Naive thymus-derived CD8-positive, alpha-beta T cell (primary cell): Measurements from ENCODE around the gene USP24. TPM values are rescaled to one million over a fixed set of nuclear protein-coding genes. Genes with fewer than 3 reads are reported as not detected.
"Not testable (repeated sequence)": the region's sequence is repeated elsewhere in the genome, so short reads cannot be mapped to it uniquely, and the experiment has no call there.

Experiments used
- ATAC-seq, 2 donors: fragments of 150-1000 bp; cut with Tn5 transposase in 1 of 2; sonication (Bioruptor Pico), chemical (Tn5 transposase) in 1 of 2; 1 replicate in 1 of 2; 2 replicates in 1 of 2; pipeline ENCODE4 v1.10.0; 2021; ENCODE audit warnings: mild to moderate bottlenecking in 2 of 2, moderate library complexity in 2 of 2
- POLR2A ChIA-PET: fragments of 350-600 bp; sonication (Branson Sonifier 250); formaldehyde crosslinking; loops from one replicate; lab custom pipeline; 2021; ENCODE audit warnings: antibody characterized with exemption; lab: Charles Lee
- DNase-seq, 10 donors: peaks; one replicate each; pipeline versions ENCODE4 v3.0.0 to v3.0.0-alpha.2; 2020 to 2022
- H3K27ac Mint-ChIP-seq, 10 donors: one replicate each; pipeline ENCODE4 v1.8.0; 2020 to 2022; ENCODE audit warnings: mild to moderate bottlenecking in 10 of 10, mixed read lengths in 10 of 10, moderate library complexity in 4 of 10, inconsistent platforms in 1 of 10
- H3K27me3 Mint-ChIP-seq, 5 donors: one replicate each; pipeline ENCODE4 v1.8.0; 2021 to 2022; ENCODE audit warnings: mixed read lengths in 5 of 5
- H3K36me3 Mint-ChIP-seq, 3 donors: one replicate each; pipeline ENCODE4 v1.8.0; 2020 to 2022; ENCODE audit warnings: mixed read lengths in 3 of 3, mild to moderate bottlenecking in 2 of 3, inconsistent platforms in 1 of 3
- H3K4me1 Mint-ChIP-seq, 4 donors: one replicate each; pipeline ENCODE4 v1.8.0; 2021 to 2022; ENCODE audit warnings: mixed read lengths in 4 of 4
- H3K4me3 Mint-ChIP-seq, 10 donors: one replicate each; pipeline ENCODE4 v1.8.0; 2020 to 2022; ENCODE audit warnings: mild to moderate bottlenecking in 10 of 10, mixed read lengths in 10 of 10, moderate library complexity in 6 of 10, inconsistent platforms in 1 of 10
- H3K9me3 Mint-ChIP-seq, 9 donors: one replicate each; pipeline ENCODE4 v1.8.0; 2020 to 2022; ENCODE audit warnings: mixed read lengths in 9 of 9, mild to moderate bottlenecking in 3 of 9, inconsistent platforms in 1 of 9, moderate library complexity in 1 of 9
- polyA plus RNA-seq, 3 donors: library from polyadenylated mRNA; unstranded; fragments of 300-500 nt; fragmentation: Illumina TruSeq; gene quantifications; one replicate each; pipeline ENCODE4 v1.2.3, GENCODE V29; 2021
- total RNA-seq, 8 experiments: library from RNA in 2 of 8; stranded (reverse) in 2 of 8; gene quantifications; one replicate each; pipeline ENCODE4 v1.2.3 and lab custom pipeline; 2021 to 2026

The USP24 gene
- total and polyA plus RNA-seq, 5 experiments from 2014 or later = 5.5 to 81.1 (median 8.4) TPM

GRCh38 chr1:55041613-55042012 is 173.6 kb downstream of the USP24 start:
- ATAC-seq (no peak), DNase-seq (no peak)
- Mint-ChIP-seq H3K4me3 (no peak overlapping the region), H3K9me3 (no peaks in the 10 kb centered on the region), H3K4me1 (peaks cover 0 to 6% (median 0%) of the 10 kb centered on the region in 4 donors), H3K27me3 (peaks cover 15 to 62% (median 39%) of the 10 kb centered on the region in 5 donors), H3K27ac (no peak overlapping the region), H3K36me3 (peaks cover 0 to 1% (median 0%) of the 10 kb centered on the region in 3 donors)
- POLR2A ChIA-PET = no interaction called here

GRCh38 chr1:55040933-55041494 is 174.2 kb downstream of the USP24 start:
- no peak for ATAC-seq
- no peak overlapping the region for H3K4me3 Mint-ChIP-seq
- H3K36me3 Mint-ChIP-seq = peaks cover 0 to 1% (median 0%) of the 10 kb centered on the region in 3 donors
- POLR2A ChIA-PET = no interaction called here
- peaks cover 20 to 66% (median 44%) of the 10 kb centered on the region in 5 donors for H3K27me3 Mint-ChIP-seq
- no peak overlapping the region for H3K27ac Mint-ChIP-seq
- peaks cover 0 to 6% (median 0%) of the 10 kb centered on the region in 4 donors for H3K4me1 Mint-ChIP-seq
- no peaks in the 10 kb centered on the region for H3K9me3 Mint-ChIP-seq
- DNase-seq = no peak

DNA sequence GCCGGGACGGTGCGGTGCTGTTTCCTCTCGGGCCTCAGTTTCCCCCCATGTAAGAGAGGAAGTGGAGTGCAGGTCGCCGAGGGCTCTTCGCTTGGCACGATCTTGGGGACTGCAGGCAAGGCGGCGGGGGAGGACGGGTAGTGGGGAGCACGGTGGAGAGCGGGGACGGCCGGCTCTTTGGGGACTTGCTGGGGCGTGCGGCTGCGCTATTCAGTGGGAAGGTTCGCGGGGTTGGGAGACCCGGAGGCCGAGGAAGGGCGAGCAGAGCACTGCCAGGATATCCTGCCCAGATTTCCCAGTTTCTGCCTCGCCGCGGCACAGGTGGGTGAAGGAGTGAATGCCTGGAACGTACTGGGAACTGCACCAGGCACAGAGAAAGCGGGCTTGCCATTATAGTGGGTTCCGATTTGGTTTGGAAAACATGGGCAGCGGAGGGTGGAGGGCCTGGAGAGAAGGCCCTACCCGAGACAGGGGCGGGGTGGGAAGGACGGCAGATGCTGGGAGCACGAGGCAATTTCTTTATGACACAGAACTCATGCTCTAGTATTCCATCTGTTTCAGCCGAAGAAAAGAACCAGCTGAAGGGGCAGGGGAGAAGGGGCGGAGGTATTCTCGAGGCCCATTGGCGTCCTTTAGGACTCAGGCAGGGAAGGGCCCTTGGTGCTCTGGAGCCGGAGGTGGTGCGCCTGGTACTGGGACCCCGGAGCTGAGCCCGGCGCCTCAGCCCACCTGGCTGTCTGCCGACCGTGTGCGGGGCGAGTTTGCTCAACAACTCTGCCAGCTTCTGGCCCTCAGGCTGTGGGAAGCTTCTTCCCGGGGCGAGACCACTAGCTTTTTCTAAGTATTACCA is 174.9 kb downstream of the USP24 start:
- H3K27ac Mint-ChIP-seq = no peak overlapping the region

GRCh38 chr1:55039342-55040082 is 175.7 kb downstream of the USP24 start, which contains the start of gene PCSK9:
TSS of gene PCSK9 (plus strand) at chr1:55039548. CDS start at chr1:55039838, 290 bp downstream.
- H3K27ac Mint-ChIP-seq = no peak within 1 kb of the TSS
- peaks cover 23 to 81% (median 53%) of the 10 kb centered on the region in 5 donors for H3K27me3 Mint-ChIP-seq
- ATAC-seq (no peak), DNase-seq (no peak)
- POLR2A ChIA-PET = no interaction called here
- H3K9me3 Mint-ChIP-seq = no peaks in the 10 kb centered on the region
- H3K4me3 Mint-ChIP-seq = no peak within 1 kb of the TSS
- peaks cover 0 to 1% (median 0%) of the 10 kb centered on the region in 3 donors for H3K36me3 Mint-ChIP-seq
- H3K4me1 Mint-ChIP-seq = peaks cover 0 to 6% (median 0%) of the 10 kb centered on the region in 4 donors

More for the DNA sequence above, 174.9 kb downstream of the USP24 start:
- peaks cover 0 to 1% (median 0%) of the 10 kb centered on the region in 3 donors for H3K36me3 Mint-ChIP-seq
- no peak overlapping the region for H3K4me3 Mint-ChIP-seq
- H3K27me3 Mint-ChIP-seq = peaks cover 23 to 73% (median 51%) of the 10 kb centered on the region in 5 donors
- H3K4me1 Mint-ChIP-seq = peaks cover 0 to 6% (median 0%) of the 10 kb centered on the region in 4 donors
- POLR2A ChIA-PET = no interaction called here
- H3K9me3 Mint-ChIP-seq = no peaks in the 10 kb centered on the region
- DNase-seq = no peak
- ATAC-seq = no peak

DNA sequence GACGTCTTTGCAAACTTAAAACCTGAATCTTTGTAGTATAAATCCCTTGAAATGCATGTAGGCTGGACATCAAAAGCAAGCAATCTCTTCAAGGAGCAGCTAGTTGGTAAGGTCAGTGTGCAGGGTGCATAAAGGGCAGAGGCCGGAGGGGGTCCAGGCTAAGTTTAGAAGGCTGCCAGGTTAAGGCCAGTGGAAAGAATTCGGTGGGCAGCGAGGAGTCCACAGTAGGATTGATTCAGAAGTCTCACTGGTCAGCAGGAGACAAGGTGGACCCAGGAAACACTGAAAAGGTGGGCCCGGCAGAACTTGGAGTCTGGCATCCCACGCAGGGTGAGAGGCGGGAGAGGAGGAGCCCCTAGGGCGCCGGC is 176.2 kb downstream of the USP24 start:
- POLR2A ChIA-PET = no interaction called here
- H3K27me3 Mint-ChIP-seq = peaks cover 23 to 85% (median 53%) of the 10 kb centered on the region in 5 donors
- ATAC-seq (no peak), DNase-seq (no peak)
- no peak overlapping the region for H3K4me3 Mint-ChIP-seq
- peaks cover 0 to 6% (median 0%) of the 10 kb centered on the region in 4 donors for H3K4me1 Mint-ChIP-seq
- H3K36me3 Mint-ChIP-seq = peaks cover 0 to 1% (median 0%) of the 10 kb centered on the region in 3 donors
- H3K9me3 Mint-ChIP-seq = no peaks in the 10 kb centered on the region
- no peak overlapping the region for H3K27ac Mint-ChIP-seq

GRCh38 chr1:55038552-55038838 is 176.7 kb downstream of the USP24 start:
- peaks cover 24 to 89% (median 55%) of the 10 kb centered on the region in 5 donors for H3K27me3 Mint-ChIP-seq
- POLR2A ChIA-PET = no interaction called here
- peaks cover 0 to 1% (median 0%) of the 10 kb centered on the region in 3 donors for H3K36me3 Mint-ChIP-seq
- H3K27ac Mint-ChIP-seq = no peak overlapping the region
- H3K4me3 Mint-ChIP-seq = no peak overlapping the region
- peaks cover 0 to 6% (median 0%) of the 10 kb centered on the region in 4 donors for H3K4me1 Mint-ChIP-seq
- ATAC-seq (no peak), DNase-seq (no peak)
- no peaks in the 10 kb centered on the region for H3K9me3 Mint-ChIP-seq

GRCh38 chr1:55037733-55038551 is 177.2 kb downstream of the USP24 start:
- Mint-ChIP-seq H3K9me3 (no peaks in the 10 kb centered on the region), H3K4me1 (peaks cover 0 to 6% (median 0%) of the 10 kb centered on the region in 4 donors), H3K27me3 (peaks cover 27 to 94% (median 58%) of the 10 kb centered on the region in 5 donors), H3K27ac (no peak overlapping the region), H3K4me3 (no peak overlapping the region), H3K36me3 (peaks cover 0 to 1% (median 0%) of the 10 kb centered on the region in 3 donors)
- DNase-seq (no peak), ATAC-seq (no peak)
- POLR2A ChIA-PET = no interaction called here

- POLR2A ChIA-PET = no interaction called here
- ATAC-seq = no peak
- H3K4me3 Mint-ChIP-seq = no peak overlapping the region
- H3K27me3 Mint-ChIP-seq = peaks cover 28 to 92% (median 55%) of the 10 kb centered on the region in 5 donors
- DNase-seq = no peak
- no peak overlapping the region for H3K27ac Mint-ChIP-seq
- H3K4me1 Mint-ChIP-seq = peaks cover 0 to 6% (median 0%) of the 10 kb centered on the region in 4 donors
- no peaks in the 10 kb centered on the region for H3K36me3 Mint-ChIP-seq
- H3K9me3 Mint-ChIP-seq = no peaks in the 10 kb centered on the region
Observed at GRCh38 chr1:55035904-55036303, 179.3 kb downstream of the USP24 start.

DNA sequence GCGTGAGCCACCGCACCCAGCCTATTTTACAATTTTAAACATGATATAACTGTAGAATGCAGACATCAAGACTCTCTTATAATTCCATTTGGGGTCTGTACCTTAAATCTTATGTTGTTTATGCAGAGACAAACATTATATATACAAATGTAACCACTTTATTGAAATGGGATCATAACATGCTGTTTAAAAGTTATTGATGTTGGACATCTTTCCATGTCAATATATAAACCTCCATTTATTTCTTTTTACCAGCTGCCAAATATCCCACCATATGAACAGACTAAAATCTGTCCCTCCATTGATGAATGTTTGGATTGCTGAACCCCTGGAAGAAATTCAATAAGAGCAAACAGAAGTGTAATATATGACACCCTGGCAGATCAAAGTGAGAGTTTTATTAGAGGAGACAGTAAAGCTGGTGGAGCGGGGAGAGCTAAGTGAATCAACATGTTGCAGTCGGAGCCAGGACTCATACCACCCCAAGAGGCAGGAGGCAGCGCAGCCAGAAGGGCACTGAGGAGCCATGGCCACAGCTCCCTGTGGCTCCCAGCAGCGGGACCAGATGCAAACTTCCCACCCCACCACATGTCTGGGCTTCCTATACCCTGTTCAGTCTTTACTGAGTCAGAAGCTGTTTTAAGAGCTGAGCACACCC is 180.6 kb downstream of the USP24 start:
- no peak for DNase-seq
- Mint-ChIP-seq H3K4me3 (no peak overlapping the region), H3K4me1 (peaks cover 0 to 2% (median 0%) of the 10 kb centered on the region in 4 donors), H3K27me3 (peaks cover 24 to 91% (median 50%) of the 10 kb centered on the region in 5 donors), H3K27ac (no peak overlapping the region), H3K9me3 (no peaks in the 10 kb centered on the region), H3K36me3 (no peaks in the 10 kb centered on the region)
- no peak for ATAC-seq
- POLR2A ChIA-PET = no interaction called here

DNA sequence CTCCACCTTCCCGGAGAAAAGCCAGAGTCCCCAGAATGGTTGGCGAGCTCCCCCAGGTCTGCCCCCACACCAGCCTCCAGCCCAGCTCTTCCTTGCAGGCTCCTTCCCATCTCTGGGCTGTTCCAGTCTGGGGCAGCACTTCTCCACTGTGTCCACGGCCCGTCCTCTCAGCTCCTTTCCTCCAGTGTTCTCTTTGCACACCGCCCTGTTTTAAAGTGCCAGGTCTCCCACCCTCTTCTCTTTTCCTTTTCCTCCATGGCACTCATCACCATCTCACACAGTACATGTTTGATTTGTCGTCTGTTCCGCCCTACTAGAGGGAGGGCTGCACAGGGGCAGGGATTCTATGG is 181.9 kb downstream of the USP24 start:
- peak overlapping the region in 1 of 10 donors; percentile 27 for H3K27ac Mint-ChIP-seq
- H3K36me3 Mint-ChIP-seq = no peaks in the 10 kb centered on the region
- peaks cover 18 to 77% (median 40%) of the 10 kb centered on the region in 5 donors for H3K27me3 Mint-ChIP-seq
- no peaks in the 10 kb centered on the region for H3K4me1 Mint-ChIP-seq
- ATAC-seq = no peak
- no peak overlapping the region for H3K4me3 Mint-ChIP-seq
- DNase-seq = no peak
- POLR2A ChIA-PET = no interaction called here
- H3K9me3 Mint-ChIP-seq = no peaks in the 10 kb centered on the region

DNA sequence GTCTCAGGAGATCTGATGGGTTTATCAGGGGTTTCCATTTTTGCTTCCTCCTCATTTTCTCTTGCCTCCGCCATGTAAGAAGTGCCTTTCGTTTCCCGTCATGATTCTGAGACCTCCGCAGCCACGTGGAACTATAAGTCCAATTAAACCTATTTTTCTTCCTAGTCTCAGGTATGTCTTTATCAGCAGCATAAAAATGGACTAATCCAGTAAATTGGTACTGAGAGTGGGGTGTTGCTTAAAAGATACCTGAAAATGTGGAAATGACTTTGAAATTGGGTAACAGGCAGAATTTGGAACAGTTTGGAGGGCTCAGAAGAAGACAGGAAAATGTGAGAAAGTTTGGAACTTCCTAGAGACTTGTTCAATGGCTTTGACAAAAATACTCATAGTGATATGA is 184.1 kb downstream of the USP24 start:
- peaks cover 11 to 56% (median 25%) of the 10 kb centered on the region in 5 donors for H3K27me3 Mint-ChIP-seq
- H3K4me3 Mint-ChIP-seq, H3K9me3 Mint-ChIP-seq, DNase-seq, H3K36me3 Mint-ChIP-seq, H3K27ac Mint-ChIP-seq, H3K4me1 Mint-ChIP-seq, POLR2A ChIA-PET, ATAC-seq: not testable (repeated sequence)

- H3K4me1 Mint-ChIP-seq, H3K4me3 Mint-ChIP-seq, POLR2A ChIA-PET, H3K36me3 Mint-ChIP-seq, H3K27ac Mint-ChIP-seq, ATAC-seq, H3K9me3 Mint-ChIP-seq, DNase-seq: not testable (repeated sequence)
- H3K27me3 Mint-ChIP-seq = peaks cover 0 to 31% (median 4%) of the 10 kb centered on the region in 5 donors
Observed at GRCh38 chr1:55026682-55027081, 188.5 kb downstream of the USP24 start.
